Prostate gland (tissue), 2 donors: ENCODE measurements around the gene AP1S3.

Experiments
- POLR2AphosphoS5 ChIP-seq: sonication (generic); formaldehyde crosslinking; IDR thresholded peaks from one replicate; pipeline ENCODE4 v1.6.1; 2017; ENCODE audit warnings: antibody characterized with exemption
- TF ChIP-seq, protein P1 (sequence below), 4 experiments: fragments of 200-600 bp in 2 of 4; fragments of 450-650 bp in 2 of 4; sonication (generic) in 2 of 4; IDR thresholded peaks; 1 replicate in 3 of 4; 2 replicates in 1 of 4; pipeline ENCODE4 v1.5.1; 2016 to 2019; ENCODE audit warnings: antibody characterized with exemption in 4 of 4, mild to moderate bottlenecking in 2 of 4, moderate library complexity in 2 of 4

- TF ChIP-seq POLR2AphosphoS5: no peak
- TF ChIP-seq, protein P1, sequence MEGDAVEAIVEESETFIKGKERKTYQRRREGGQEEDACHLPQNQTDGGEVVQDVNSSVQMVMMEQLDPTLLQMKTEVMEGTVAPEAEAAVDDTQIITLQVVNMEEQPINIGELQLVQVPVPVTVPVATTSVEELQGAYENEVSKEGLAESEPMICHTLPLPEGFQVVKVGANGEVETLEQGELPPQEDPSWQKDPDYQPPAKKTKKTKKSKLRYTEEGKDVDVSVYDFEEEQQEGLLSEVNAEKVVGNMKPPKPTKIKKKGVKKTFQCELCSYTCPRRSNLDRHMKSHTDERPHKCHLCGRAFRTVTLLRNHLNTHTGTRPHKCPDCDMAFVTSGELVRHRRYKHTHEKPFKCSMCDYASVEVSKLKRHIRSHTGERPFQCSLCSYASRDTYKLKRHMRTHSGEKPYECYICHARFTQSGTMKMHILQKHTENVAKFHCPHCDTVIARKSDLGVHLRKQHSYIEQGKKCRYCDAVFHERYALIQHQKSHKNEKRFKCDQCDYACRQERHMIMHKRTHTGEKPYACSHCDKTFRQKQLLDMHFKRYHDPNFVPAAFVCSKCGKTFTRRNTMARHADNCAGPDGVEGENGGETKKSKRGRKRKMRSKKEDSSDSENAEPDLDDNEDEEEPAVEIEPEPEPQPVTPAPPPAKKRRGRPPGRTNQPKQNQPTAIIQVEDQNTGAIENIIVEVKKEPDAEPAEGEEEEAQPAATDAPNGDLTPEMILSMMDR (IDR thresholded peaks at IDR 0.05): no peak
These were observed 69.2 kb downstream of the AP1S3 start for GRCh38 chr2:223768179-223768578.
